SJSA1 (cell line): Measurements from ENCODE around the gene MAN2A1. TPM values are rescaled to one million over a fixed set of nuclear protein-coding genes. Genes with fewer than 3 reads are reported as not detected.

ENCODE experiments used
- DNase-seq, 2 experiments: peaks; one replicate each; pipeline ENCODE4 v3.0.0-alpha.2; 2015 to 2020; ENCODE audit warnings: low spot score in 2 of 2, low read depth in 1 of 2
- H3K27ac ChIP-seq: fragments of 250-450 bp; sonication (Bioruptor Pico); 2 replicates; pipeline ENCODE4 v1.5.1; 2020; ENCODE audit warnings: mild to moderate bottlenecking, moderate library complexity
- H3K27me3 ChIP-seq: fragments of 250-450 bp; sonication (Bioruptor Pico); replicated peaks from 2 replicates; pipeline ENCODE4 v1.5.1; 2020; ENCODE audit warnings: mild to moderate bottlenecking, moderate library complexity
- H3K36me3 ChIP-seq: fragments of 250-450 bp; sonication (Bioruptor Pico); 2 replicates; pipeline ENCODE4 v1.5.1; 2020; ENCODE audit warnings: mild to moderate bottlenecking
- H3K4me1 ChIP-seq: fragments of 250-450 bp; sonication (Bioruptor Pico); replicated peaks from 2 replicates; pipeline ENCODE4 v1.6.1; 2021; ENCODE audit warnings: mild to moderate bottlenecking
- H3K4me3 ChIP-seq: fragments of 250-450 bp; sonication (Bioruptor Pico); 2 replicates; pipeline ENCODE4 v1.5.1; 2020; ENCODE audit warnings: mild to moderate bottlenecking
- H3K9me3 ChIP-seq: fragments of 250-450 bp; sonication (Bioruptor Pico); replicated peaks from 2 replicates; pipeline ENCODE4 v1.5.1; 2020; ENCODE audit warnings: mild to moderate bottlenecking
- total RNA-seq: library from RNA; depleted of rRNA; stranded (reverse); fragments of >200 nt; shearing (Covaris generic); gene quantifications from 2 replicates; pipeline ENCODE4 v1.2.3, GENCODE V29; 2014

MAN2A1 gene
- total RNA-seq, 1 experiment from 2014 or later, result 112 TPM

DNA sequence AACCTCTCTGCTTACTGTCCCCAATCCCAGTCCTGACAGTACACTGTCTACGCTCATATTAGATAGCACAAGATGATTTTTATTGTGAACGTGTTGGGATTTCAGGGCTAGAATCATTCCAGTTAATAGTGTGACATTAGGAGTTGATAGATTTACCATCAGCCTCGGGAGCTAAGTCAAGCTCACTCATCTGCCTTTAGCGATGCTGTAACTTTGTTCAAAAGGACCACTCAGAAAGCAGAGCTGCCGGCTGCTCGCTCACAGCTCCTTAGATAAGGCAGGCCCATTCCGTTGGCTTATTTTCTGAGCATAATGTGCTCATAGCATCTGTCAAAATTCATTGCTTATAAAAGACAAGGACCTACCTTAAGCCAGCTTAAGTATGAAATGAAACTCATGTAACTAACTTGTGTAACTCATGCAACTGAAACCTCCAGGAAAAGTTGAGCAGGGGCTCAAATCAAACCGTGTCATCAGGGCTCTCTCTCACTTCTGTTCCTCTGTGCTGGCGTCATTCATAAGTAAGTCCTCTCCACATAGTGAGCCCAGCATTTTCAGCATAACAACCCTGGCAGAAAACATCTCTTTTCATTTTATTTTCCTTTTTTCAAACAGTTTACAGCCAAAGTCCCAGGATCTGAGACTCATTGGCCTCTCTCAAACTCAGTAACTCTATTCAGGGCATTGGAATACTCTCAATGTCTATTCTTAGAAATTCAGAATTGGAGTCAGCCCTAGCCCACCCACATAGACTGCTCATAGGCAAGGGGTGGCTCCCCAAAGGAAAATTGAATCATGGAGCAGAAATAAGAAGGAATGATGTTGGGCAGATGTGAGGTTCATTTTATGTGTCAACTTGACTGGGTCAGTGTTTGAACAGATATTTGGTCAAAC lies 208.8 kb downstream of the MAN2A1 start:
- no peak for DNase-seq
- Histone ChIP-seq H3K9me3 (no peaks in the 10 kb centered on the region), H3K4me1 (0 out of 2 replicates have a peak, but pooled peaks cover 4% of the 10 kb centered on the region), H3K36me3 (no peaks in the 10 kb centered on the region), H3K4me3 (no peak overlapping the region), H3K27me3 (no peaks in the 10 kb centered on the region; the same call in 1 of the 2 replicates), H3K27ac (no peak overlapping the region)

DNA sequence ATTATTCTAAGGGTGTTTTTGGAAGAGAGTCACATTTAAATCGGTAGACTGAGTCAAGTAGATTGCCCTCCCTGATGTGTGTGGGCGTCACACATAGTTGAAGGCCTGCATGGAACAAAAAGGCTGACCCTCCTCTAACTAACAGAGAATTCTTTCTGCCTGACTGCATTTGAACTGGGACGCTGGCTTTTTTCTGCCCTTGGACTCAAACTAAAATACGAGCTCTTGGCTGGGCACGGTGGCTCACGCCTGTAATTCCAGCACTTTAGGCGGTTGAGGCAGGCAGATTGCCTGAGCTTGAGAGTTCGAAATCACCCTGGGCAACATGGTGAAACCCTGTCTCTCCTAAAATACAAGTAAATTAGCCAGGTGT lies 209.4 kb downstream of the MAN2A1 start:
- Histone ChIP-seq H3K27ac (no peak overlapping the region), H3K4me1 (0 out of 2 replicates have a peak, but pooled peaks cover 4% of the 10 kb centered on the region), H3K36me3 (no peaks in the 10 kb centered on the region), H3K4me3 (no peak overlapping the region), H3K27me3 (no peaks in the 10 kb centered on the region; the same call in 1 of the 2 replicates), H3K9me3 (no peaks in the 10 kb centered on the region)
- no peak for DNase-seq

DNA sequence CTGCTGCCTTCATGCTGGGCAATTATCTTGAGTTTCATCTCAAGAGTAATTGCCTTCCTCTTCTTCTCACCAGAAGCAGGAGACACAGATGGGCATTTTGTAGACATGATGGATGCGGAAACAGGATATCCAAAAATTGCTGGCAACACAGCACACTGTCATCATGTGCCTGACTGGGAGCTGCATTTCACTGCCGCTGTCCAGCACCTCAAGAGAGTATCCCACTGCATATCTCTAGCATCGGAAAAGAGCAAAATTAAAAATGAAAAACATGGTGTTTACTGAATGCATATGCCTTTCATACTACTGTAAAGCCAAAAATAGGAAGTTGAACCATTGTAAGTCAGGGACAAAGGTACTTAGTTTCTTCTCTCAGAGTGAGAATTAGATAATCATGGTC lies 210.7 kb downstream of the MAN2A1 start:
- no peak for DNase-seq
- H3K27ac ChIP-seq, result no peak overlapping the region
- no peaks in the 10 kb centered on the region for H3K9me3 ChIP-seq
- H3K36me3 ChIP-seq, result no peaks in the 10 kb centered on the region
- H3K4me3 ChIP-seq, result no peak overlapping the region
- H3K4me1 ChIP-seq, result 0 out of 2 replicates have a peak, but pooled peaks cover 4% of the 10 kb centered on the region
- no peaks in the 10 kb centered on the region; the same call in 1 of the 2 replicates for H3K27me3 ChIP-seq

DNA sequence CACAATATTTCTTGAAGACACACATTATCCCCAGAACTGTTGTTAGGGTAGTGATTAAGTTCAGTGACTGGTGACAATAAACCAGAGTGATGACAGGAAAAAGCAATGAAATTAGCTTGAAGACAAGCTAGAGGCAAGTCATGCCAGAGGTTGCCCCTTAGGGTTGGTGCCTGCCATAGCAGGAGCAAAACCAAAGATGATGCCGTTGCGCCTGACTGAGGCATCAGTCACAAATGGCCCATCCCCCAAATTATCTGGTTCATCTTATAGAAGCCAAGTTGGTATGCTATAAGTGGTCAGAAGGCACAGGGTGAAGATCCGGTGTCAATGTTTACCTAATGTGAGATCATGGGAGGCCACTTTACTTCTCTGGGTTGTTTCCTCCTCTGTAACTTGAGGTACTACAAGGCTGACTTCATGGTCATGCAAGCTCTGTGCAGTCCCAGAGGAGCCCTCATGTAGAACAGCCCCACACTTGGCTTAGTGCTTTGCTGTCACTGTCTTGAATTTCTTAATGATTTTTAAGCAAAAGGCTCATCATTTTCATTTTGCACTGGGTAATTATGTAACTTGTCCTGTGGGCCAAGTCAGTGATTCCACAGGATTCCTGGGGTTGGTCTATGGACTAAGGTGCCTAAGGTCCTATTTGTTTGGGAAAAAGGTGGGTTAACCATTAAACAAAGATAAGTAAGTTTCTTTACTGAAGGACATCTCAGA lies 211.3 kb downstream of the MAN2A1 start:
- Histone ChIP-seq H3K4me3 (no peak overlapping the region), H3K36me3 (no peaks in the 10 kb centered on the region), H3K27me3 (no peaks in the 10 kb centered on the region; the same call in 1 of the 2 replicates), H3K4me1 (0 out of 2 replicates have a peak, but pooled peaks cover 4% of the 10 kb centered on the region), H3K27ac (no peak overlapping the region), H3K9me3 (no peaks in the 10 kb centered on the region)
- DNase-seq, result no peak

DNA sequence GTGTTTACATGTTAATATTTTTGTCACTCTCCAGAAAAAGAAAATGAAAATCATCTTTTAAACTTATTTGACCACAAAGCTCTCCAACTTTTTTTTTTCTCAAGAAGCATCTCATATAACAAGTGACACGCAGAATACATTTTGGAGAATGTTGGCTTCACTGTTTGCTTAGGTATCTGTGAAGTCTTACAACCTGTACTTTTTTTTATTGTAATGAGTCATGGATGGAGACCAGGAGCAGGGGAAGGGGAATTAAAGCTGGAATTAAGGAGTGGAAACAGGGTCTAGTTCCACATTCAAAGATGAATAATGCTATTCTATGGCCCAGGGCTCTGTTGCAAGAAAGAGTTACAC lies 211.9 kb downstream of the MAN2A1 start:
- DNase-seq, result no peak
- Histone ChIP-seq H3K27ac (no peak overlapping the region), H3K4me3 (no peak overlapping the region), H3K4me1 (0 out of 2 replicates have a peak, but pooled peaks cover 4% of the 10 kb centered on the region), H3K36me3 (no peaks in the 10 kb centered on the region), H3K27me3 (no peaks in the 10 kb centered on the region; the same call in 1 of the 2 replicates), H3K9me3 (no peaks in the 10 kb centered on the region)

DNA sequence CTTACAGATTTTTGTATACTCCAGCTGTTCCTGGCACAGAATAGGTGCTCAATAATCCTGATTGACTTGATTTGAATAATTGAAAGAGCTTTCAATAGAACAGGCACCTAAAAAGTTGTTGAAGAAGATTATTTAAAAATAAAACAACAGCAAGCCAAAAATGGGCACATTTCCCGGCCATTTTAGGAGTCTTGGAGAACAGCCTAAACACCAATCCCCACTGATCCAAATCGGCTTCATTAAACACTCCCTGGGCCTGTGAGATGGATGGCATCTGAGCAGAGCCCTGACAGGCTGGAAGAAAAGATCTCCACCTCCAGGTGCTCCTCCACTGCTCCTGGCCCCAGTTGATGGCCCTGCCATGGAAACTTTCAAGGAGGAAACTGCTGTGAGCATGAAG lies 213.3 kb downstream of the MAN2A1 start:
- Histone ChIP-seq H3K4me1 (0 out of 2 replicates have a peak, but pooled peaks cover 4% of the 10 kb centered on the region), H3K9me3 (no peaks in the 10 kb centered on the region), H3K27ac (no peak overlapping the region), H3K36me3 (no peaks in the 10 kb centered on the region), H3K4me3 (no peak overlapping the region), H3K27me3 (no peaks in the 10 kb centered on the region; the same call in 1 of the 2 replicates)
- DNase-seq, result no peak

DNA sequence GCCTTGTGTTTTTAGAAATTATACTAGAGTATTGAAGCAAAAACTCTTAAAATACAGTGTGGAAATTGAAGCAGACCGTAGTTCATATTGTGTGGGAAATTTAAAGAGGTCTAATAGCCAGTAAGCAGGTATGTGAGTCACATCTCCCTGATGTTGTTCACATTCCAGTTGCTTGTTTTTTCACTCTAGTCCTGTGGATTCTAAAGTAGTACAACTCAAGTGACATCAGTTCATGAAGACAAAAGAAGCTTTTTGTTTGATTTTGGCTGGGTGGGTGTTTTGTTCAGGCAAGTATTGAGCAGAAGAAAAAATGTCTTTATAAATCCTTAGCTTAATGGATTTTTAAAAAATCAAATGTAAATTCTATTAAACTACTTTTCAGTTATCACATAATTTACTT lies 216.2 kb downstream of the MAN2A1 start:
- no peak overlapping the region for H3K27ac ChIP-seq
- H3K4me1 ChIP-seq, result no peaks in the 10 kb centered on the region
- no peaks in the 10 kb centered on the region; the same call in 1 of the 2 replicates for H3K27me3 ChIP-seq
- H3K4me3 ChIP-seq, result no peak overlapping the region
- H3K36me3 ChIP-seq, result no peaks in the 10 kb centered on the region
- DNase-seq, result no peak
- H3K9me3 ChIP-seq, result no peaks in the 10 kb centered on the region

DNA sequence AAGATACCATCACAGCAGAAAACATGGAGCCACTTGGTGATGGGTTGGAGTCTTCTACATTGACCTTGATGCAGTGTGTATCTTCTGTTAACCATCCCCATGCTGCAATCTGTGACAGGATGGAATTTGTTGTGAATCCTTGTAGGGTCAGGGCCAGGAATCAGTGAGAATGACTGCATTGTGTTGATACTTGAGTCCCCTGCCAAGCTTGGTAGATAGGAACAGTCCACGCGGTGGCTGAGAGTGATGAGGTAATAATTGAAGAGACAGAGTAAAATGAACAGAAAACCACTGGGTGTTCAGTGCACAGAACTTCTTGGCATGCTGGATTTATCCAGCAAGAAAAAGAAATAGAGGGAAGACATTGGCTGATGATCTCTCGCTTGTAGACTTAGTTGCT lies 217.5 kb downstream of the MAN2A1 start:
- Histone ChIP-seq H3K9me3 (no peaks in the 10 kb centered on the region), H3K27ac (no peak overlapping the region), H3K27me3 (no peaks in the 10 kb centered on the region; the same call in 1 of the 2 replicates), H3K4me3 (no peak overlapping the region), H3K4me1 (no peaks in the 10 kb centered on the region), H3K36me3 (no peaks in the 10 kb centered on the region)
- no peak for DNase-seq

DNA sequence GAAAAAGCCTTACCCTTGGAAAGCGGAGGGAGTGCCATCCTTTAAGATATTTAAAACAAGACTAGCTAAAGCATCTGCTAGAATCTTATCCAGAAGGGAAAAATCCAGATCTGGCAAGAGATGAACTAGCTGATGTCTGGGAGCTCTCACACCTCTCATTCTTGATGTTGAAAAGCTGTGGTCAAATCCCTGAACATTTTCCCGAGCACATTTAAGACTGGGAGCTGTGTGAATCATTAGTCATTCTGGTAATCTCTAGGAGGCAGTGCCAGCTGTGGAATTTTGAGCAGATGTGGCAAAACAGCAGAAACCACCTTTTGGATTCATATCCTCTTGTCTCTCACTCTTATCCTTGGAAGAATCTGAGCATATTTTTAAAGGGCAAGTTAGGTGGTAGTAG lies 218.0 kb downstream of the MAN2A1 start:
- Histone ChIP-seq H3K4me1 (no peaks in the 10 kb centered on the region), H3K27me3 (no peaks in the 10 kb centered on the region; the same call in 1 of the 2 replicates), H3K36me3 (no peaks in the 10 kb centered on the region), H3K9me3 (no peaks in the 10 kb centered on the region), H3K27ac (no peak overlapping the region), H3K4me3 (no peak overlapping the region)
- DNase-seq, result no peak

DNA sequence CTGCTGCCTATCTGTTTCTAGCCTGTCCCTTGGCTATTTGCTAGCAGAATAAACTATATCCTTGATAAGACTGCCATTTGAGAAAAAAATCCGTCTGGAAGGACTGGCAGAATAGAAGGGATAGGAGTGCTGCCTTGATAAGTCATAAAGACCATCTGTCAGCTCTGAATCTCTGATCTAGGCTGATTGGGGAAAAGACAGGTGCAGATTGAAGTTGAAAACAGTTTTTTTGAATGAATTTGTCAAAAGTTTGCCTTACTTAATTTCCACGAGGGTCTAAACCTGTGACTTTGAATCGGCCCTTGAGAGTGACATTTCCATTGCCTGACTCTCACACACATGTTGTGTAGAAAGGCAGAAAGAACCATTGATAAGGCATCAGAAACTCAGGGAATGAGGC lies 218.6 kb downstream of the MAN2A1 start:
- Histone ChIP-seq H3K4me3 (no peak overlapping the region), H3K27me3 (no peaks in the 10 kb centered on the region; the same call in 1 of the 2 replicates), H3K4me1 (no peaks in the 10 kb centered on the region), H3K27ac (no peak overlapping the region), H3K9me3 (no peaks in the 10 kb centered on the region), H3K36me3 (no peaks in the 10 kb centered on the region)
- no peak for DNase-seq

DNA sequence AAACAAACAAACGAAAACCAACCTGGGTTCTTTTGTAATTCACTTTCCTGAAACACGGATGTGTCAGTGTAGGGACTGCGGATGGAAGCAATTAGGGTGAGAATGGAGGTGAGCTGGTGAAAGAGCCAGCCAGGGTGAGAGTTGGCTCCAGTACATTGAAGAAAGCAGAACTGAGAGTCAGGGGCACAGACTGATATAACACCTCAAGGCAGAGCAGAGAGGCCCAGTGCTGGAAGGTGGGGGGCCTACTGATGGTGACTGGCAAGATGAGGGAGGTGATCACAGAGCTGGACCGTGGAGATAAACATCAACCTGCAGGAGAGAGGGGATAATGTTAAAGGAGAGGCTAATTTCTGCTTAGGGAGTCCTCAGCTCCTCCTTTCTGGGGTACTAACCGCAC lies 221.1 kb downstream of the MAN2A1 start:
- Histone ChIP-seq H3K4me1 (no peaks in the 10 kb centered on the region), H3K9me3 (no peaks in the 10 kb centered on the region), H3K4me3 (no peak overlapping the region), H3K27me3 (no peaks in the 10 kb centered on the region), H3K27ac (no peak overlapping the region), H3K36me3 (no peaks in the 10 kb centered on the region)
- DNase-seq, result no peak

DNA sequence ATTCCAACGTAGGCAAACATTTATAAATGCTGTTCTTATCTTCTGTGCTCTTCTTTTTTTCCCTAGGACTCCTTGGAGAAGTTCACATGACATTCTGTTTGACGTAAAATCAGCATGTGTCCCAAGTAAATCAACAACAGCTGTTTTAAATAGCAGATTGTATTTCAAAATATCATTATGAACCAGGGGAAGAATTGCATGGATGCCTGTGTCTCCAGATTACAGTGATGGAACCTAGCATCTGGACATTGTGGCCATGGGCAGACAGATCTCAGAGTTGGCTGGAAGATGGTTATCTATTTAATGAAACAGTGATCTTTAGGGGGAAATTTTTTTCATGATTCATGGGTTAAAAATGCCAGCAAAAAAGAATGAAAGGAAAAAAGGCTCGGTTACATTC lies 222.0 kb downstream of the MAN2A1 start:
- Histone ChIP-seq H3K4me3 (no peak overlapping the region), H3K36me3 (no peaks in the 10 kb centered on the region), H3K27ac (no peak overlapping the region), H3K9me3 (no peaks in the 10 kb centered on the region), H3K4me1 (no peaks in the 10 kb centered on the region), H3K27me3 (no peaks in the 10 kb centered on the region)
- no peak for DNase-seq

DNA sequence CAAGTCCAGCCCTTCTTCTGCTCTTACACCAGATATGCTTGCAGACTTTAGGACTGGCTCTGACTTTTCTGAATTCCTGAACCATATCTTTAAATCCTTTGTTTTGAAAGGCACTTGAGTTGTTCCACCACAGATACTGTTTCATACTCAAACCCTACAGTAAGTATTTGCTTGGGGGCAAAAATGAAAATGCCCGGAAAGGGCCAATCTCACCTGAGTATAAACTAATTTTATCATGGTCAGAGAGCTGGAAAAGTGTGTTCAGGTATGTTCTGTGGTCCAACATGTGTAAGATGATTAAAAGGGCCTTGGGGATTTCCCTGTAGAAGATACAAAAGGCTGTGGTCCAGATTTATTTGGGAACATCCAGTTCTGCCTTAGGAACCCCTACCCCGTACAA lies 225.2 kb downstream of the MAN2A1 start:
- Histone ChIP-seq H3K27ac (no peak overlapping the region), H3K4me3 (no peak overlapping the region), H3K27me3 (no peaks in the 10 kb centered on the region), H3K9me3 (no peaks in the 10 kb centered on the region; the same call in 1 of the 2 replicates), H3K4me1 (no peaks in the 10 kb centered on the region), H3K36me3 (no peaks in the 10 kb centered on the region)
- DNase-seq, result no peak
